D341Med (cell line): ENCODE data around the gene ANO9.
"Not testable (repeated sequence)": the region's sequence is repeated elsewhere in the genome, so short reads cannot be mapped to it uniquely, and the experiment has no call there.

ENCODE experiments used
- DNase-seq: peaks from one replicate; pipeline ENCODE4 v3.0.0; 2012; ENCODE audit warnings: low spot score

ANO9 gene

DNA sequence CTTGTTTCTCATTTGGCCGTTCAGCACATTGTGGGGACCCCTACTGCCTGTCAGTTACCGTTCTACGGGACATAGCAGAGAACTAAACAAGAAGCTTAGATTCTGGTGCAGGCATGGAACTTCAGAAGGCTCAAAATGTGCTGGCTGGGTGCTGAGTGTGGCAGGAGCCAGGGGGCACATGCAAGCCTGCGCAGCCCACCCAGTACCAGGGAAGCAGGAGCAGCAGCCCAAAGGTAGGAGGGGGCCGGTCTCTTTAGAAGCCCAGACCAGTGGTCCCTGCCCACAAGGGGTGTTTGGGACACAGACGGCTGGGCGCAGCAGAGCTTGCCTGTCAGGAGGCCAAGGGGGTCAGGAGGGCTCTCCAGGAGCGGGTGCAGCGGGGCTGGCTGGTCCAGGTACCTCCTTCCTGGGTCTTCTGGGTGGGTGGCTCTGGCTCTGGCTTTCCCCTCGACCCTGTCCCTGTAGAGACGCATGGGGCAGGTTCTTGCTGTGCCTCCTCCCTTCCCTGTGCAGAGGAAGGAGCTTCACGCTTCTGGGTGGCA, 10.5 kb upstream of the ANO9 start:
- no peak for DNase-seq

DNA sequence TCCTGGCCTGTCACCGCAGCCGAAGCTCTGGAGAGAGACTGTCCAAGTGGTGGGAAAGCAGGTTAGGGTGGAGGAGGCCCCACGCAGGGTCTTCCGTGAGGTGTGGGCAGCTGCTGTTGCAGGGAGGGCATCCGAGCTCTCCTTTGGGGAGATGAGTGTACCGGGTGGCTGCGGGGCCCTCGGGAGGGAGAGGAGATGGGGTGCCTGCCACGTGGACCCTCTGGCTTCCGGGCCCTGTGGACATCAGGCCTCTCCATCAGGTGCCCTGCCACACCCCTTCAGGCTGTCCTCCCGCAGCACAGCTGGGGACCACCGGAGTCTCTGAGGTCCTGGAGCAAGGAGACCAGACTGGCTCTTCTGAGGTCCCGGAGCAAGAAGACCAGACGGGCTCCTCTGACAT, 9.9 kb upstream of the ANO9 start:
- no peak for DNase-seq

DNA sequence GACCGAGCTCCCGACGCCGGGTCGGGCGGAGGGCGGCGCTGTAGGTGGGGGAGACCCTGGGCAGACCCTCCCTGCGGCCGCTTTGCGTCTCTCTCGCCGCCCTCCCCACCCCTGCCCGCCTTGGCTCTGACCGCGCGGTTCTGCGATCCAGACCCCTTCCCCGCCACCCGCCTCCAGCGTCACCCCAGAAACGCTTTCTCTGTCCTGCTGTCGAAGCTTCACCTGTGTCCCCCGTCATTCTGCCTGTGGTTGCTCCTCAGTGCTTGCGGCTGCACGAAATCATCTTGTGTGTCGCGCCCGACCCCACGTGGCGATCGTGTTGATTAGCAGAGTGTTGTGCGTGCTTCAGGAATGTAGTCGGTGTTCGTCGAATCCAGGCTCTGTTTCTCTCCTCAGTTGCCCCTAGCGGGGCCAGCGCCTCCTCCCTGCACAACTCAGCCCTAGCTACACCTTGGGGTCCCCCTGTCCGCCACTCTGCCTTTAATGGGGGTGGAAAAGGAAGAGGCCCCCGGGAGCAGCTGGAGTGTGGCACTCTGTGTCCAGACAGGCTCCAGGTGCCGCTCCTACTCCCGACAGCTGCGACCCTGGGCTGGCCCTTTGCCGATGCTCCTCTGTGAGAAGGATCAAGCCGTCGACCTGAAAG, 9.1 kb upstream of the ANO9 start:
- DNase-seq, result peak; percentile 78

DNA sequence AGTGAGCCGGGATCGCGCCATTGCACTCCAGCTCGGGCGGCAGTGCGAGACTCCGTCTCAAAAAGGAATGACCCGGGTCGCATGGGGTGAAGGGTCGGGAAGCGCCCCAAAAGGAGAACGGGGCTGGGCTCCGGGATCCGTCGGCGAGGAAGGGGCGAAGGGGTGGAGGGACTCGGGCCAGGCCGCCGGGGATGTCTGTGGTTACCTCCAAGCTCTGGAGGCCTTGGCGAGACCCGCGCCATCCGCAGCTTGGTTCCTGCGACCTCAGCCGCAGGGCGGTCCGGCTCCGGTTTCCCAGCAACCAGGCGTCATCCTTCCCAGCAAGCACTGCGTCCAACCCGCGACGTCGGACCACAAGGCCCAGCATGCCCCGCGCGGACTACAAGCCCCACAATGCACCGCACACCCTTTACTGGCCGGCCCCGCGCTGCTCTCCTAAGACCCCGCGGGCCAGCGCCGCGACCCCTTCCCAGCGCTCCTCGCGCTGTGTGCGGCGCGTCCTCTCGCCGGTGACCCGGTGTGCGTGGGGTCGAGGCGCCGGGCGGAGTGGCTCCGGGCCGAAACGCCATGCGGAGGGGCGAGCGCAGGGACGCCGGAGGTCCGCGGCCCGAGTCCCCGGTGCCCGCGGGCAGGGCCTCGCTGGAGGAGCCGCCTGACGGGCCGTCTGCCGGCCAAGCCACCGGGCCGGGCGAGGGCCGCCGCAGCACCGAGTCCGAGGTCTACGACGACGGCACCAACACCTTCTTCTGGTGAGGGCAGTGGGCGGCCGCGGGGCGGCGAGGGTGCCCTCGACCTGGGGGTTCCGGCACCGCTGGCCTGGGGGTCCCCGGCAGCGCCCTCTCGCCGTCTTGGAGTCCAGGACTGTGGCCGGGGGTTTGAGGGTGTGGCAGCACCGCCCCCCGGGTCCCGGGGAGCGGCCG, 8.3 kb upstream of the ANO9 start, which contains the start of gene PTDSS2:
PTDSS2 (plus strand) TSS at position 391 of the 920 bp plus-strand sequence; CDS start at position 568, 177 bp downstream.
- peak; percentile 94 for DNase-seq

DNA sequence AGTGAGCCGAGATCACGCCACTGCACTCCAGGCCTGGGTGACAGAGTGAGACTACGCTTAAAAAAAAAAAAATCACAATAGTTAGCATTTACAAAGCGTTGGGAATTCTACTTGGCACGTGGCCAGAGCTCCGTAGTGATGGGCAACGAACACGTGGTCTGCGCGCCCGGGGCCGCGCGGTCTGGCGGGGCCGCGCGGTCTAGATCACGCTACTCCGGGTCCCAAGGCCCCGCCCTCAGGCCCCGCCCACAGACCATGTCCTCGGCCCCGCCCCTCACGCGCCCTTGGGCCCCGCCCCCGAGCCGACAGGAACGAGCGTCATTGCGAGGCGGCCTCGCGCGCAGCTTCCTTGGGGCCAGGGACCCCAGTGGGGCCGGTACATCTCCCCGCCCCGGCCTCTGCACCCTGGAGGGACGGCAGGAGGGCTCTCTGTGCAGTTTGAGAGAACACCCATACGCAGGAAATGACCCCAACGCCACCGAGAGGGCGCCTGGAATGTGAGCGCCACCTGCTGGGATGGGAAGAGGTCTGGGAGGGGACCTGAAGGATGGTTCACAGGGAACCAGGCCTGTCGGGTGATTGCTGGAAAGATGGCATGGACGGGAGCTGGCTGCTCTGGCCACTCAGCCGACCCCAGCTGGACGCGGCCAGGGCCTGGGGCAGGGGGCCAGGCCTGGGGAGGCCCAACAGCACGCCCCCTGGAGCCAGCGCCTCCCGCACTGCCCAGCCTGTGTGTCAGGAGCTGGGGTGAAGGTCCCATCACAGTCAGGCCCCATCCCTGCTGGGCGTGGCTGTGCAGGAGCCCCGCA, 6.3 kb upstream of the ANO9 start:
- DNase-seq, result peak; percentile 97

DNA sequence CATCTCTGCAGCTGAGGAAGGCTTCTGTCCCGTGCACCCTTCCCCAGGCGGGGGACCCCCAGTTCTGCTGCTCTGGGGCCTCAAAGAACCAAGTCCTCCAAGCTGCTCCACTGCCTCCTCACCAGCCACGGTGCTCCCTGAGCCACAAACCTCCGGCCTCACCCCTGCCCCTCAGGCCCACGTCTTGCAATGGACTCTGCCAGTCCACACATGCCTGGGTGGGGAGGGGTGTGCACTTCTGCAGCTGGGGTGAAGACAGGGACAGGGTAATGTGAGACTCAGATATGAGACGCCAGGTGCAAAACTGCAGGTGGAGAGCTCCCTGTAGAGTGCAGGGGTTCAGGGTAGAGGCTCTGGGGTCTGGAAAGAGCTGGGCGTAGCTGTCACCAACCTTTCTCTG, 5.1 kb upstream of the ANO9 start:
- no peak for DNase-seq

DNA sequence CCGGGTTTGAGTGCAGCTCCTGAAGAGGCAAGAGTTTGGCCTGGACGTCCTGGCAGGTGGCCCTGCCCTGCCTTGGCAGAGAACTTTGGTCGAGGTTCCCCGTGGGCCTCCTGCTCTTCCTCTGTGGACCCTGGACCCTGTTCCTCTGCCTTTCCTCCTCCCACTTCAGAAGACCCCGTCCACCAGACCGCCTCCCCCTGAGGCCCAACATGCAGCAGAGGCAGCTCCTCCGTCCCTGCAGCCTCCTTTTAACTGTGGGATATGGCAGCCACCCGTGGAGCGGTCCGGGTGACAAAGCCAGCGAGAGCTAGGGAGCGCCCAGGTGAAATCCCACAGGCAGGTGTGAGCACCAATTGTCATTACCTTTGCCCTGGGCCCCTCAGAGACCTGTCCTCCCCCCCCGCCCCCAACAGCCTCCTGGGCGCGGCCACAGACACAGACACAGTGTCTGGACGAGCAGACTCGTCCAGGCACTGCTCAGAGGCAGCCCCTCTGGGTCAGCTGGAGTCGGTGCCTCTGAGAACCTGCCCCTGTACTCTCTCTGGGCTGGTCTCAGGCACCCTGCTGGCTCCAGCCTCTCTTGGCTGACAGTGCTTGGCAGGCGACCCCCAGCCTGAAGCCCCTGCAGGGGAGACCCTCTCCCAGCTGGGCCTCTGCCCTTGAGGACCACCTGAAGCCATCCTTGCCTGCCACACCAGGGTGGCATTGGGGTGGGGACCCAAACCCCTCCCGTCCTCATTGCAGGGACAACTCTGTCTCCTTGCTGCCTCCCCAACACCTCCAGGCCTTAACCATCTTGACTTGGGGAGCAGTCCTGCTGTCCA, 4.2 kb upstream of the ANO9 start:
- no peak for DNase-seq

DNA sequence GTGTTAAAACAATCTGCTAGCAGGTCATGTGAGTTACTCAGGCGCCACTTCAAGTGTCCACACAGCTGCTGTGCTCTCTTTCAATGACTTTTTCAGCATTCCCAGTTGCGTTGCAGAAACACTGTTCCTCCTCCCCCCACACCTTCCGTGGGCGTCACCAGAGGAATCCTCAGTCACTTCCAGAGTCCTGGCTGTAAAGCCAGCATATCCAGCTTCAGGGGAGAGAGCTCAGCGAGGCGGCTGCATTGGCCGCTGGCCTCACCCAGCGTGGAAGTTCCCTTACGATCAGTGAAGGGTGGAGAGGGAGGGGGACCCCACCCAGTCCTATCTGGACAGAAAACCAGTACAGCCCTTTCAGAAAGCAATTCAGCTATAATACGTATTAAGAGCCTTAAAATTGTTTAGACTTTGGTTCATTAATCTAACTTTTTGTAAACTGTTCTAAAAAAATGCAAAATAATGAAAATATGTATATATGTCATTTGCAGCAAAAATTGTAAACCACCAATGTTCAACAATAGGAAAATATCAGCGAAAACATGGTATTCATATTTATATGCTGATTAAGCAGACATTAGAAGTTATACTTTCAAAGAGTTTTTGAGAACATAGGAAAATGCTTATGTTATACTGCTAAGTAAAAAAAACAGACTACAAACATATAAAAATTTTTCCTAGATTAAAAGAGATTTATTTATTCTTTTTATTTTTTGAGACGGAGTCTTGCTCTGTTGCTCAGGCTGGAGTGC, 2.8 kb upstream of the ANO9 start:
- no peak for DNase-seq

DNA sequence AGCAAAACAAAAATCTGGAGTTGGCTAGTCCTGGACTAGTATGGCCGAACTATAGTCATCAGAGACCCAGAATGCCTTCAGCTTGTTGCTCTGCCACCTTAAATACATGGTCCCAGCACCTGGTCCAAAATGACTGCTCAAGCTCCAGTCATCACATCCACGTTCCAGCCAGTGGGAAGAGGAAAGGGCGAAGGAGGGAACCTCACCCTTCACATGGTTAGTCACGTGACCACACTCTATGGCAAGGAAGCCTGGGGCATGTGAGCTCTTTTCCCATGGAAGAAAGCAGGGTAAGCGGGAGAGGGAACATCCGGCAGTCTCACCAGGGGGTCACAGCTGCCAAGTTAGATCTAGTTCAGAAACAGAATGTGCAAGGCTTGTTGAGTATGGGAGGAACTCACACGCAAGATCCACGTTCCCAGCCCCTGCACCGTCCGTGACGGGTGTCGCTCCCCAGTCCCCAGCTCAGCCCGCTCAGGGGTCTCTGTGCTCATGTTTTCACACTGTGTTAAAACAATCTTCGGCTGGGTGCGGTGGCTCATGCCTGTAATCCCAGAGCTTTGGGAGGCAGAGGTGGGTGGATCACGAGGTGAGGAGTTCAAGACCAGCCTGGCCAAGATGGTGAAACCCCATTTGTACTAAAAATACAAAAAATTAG, 1.9 kb upstream of the ANO9 start:
- no peak for DNase-seq

DNA sequence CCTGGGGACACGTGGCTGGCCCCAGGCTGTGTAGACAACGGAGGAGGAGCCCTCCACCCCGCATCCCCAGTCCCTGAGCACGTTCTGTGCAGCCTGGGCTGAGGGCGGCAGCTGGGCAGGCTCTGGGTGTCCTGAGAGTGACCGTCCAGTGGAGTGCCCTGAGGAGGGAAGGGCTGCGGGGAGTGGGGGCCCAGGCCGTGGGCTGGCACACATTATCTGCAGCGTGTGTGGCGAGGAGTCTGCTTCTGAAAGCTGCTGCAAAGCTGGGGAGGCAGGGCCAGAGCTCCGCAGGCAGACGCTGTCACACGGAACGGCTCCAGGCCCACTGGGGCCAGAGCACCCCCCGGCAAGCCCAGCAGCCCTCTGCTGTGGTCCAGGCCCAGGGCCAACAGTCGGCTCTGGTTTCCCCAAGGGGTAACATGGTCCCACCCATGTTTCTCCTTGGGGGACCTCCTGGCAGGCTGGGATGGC, 835 bp upstream of the ANO9 start:
- no peak for DNase-seq

DNA sequence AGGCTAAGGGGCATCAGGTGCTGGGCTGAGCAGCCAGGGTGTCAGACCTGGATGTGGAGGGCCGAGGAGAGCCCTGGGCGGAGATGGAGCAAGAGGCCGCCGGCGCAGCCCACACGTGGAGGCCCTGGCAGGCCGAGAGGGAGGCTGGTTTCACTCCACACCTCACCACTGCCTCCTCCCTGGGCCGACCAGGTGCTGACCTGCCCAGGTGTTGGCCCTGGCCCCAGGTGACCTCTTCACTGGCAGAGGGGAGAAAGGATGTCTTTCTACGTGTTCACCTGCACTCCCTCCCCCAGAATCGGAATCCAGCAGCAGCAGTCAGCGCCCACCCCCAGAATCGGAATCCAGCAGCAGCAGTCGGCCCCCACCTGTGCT, 781 bp downstream of the ANO9 start:
- DNase-seq, result no peak

DNA sequence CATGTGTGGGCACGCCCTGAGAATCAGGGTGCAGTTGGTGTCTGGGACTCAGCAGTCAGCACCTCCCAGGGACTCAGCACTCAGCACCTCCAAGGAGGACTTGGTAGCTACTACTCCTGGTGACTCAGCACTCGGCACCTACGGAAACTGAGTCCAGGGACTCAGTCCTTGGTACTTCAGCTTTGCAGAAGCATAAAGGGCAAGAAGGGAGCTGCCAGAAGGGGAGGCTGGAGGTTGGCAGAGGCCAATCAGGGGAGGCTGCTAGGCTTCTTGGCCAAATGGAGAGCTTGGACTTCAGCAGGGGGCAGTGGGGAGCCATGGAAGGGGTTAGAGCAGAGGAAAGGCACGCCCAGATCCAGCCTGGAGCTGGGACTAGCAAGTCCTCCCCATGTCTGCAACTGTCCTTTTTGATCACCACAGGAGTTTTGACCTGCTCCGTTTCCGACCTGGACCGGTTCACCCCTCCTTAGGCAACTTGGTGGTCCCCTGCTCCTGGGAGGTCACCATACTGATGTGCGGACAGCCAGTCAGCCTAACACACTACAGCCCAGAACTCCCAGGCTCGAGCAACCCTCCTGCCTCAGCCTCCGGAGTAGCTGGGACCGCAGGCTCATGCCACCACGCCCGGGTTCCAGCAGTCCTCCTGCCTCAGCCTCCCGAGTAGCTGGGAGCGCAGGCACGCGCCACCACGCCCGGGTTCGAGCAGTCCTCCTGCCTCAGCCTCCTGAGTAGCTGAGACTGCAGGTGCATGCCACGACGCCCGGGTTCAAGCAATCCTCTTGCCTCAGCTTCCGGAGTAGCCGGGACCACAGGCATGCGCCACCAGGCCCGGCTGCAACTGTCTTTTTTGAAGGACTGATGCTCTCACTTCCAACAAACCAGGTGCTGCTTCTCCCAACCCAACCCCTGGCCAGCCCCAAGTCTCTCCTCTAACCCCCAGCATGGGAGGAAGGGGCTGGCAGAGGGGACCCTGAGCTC, 1.5 kb downstream of the ANO9 start:
- no peak for DNase-seq

DNA sequence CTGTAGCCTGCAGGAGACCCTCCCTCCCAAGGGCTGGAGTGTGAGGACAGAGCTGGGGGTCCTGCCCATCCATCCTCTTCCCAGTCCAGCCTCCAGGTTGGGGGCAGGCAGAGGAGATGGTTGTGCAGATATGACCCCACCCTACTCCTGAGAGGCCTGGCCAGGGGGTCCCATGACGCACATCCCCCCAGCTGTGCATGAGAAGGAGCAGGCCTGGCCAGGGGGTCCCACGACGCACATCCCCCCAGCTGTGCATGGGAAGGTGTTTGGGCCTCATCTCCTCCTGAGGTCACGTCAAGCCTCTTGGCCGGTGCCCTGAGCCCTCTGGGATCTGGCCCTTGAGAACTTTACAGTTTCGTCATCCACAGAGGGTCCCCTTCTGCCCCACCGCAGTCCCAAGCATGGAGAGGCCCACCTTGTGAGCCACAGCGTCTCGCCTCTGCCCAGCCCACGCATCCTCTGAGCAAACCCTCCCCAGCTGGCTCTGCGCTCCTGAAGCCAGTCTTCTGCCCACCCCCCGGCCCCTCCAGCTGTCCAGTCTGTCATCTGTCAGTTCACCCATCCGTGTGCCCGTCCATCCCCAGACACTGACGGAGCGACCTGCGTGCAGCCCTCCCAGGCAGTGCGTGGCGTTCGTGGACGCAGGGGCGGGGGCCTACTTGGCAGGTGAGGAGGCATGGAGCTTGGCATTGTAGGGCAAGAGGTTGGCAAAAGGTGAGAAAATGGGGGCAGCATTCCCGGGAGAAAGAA, 2.3 kb downstream of the ANO9 start:
- no peak for DNase-seq

DNA sequence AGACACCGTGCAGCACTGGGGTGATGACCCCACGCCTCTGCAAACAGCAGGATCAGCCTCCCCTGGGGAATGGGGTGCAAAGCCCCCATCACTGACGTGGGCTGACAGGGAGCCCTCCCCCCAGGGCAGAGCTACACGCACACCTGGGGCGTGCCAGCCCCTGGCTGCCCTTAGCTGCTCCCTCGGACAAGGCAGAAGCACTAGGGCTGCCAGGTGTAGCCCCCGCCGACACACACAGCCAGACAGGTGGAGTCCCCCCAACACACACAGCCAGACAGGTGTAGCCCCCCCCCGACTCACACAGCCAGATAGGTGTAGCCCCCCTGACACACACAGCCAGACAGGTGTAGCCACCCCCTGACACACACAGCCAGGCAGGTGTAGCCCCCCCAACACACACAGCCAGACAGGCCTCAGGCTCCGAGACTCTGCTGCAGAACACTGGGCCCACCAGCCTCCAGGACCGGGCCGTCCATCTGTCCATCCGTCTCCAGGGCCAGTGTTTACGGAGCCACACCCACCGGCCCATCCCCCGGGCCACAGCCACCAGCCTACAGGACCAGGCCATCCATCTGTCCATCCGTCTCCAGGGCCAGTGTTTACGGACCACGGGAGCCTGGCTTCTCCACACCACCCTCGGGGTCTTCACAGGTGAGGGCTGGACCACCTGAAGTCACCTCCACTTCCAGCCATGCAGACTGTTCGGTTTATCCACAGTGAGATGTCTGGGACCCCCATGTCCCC, 3.5 kb downstream of the ANO9 start:
- no peak for DNase-seq

DNA sequence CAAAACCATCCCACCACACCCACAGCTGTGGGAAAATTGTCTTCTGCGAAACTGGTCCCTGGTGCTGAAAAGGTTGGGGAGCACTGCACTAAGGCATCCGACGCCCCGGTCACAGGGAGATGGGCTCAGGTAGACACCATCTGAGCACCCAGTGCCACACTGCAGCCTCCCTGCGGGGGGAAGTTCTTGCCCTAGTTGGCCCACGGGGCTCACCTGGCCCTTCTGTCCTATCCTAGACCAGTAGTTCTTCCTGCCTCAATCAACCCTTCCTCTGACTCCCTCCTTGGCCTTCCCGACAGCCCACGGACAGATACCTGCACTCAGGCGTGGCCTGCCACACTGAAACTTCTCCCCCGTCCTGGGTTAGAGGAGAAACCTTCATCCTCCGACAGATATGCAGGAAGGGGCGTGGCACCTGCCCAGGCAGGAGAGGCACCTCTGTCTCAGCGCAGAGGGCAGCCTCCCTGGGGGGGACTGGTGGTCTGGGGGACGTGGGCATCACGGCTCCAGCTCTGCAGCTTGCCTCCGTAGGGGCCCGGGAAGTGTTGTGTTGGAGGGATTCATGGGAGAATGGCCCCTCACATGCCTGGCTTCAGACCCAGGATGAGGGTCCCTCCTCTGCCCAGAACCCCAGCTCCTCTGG, 4.5 kb downstream of the ANO9 start:
- DNase-seq, result no peak

DNA sequence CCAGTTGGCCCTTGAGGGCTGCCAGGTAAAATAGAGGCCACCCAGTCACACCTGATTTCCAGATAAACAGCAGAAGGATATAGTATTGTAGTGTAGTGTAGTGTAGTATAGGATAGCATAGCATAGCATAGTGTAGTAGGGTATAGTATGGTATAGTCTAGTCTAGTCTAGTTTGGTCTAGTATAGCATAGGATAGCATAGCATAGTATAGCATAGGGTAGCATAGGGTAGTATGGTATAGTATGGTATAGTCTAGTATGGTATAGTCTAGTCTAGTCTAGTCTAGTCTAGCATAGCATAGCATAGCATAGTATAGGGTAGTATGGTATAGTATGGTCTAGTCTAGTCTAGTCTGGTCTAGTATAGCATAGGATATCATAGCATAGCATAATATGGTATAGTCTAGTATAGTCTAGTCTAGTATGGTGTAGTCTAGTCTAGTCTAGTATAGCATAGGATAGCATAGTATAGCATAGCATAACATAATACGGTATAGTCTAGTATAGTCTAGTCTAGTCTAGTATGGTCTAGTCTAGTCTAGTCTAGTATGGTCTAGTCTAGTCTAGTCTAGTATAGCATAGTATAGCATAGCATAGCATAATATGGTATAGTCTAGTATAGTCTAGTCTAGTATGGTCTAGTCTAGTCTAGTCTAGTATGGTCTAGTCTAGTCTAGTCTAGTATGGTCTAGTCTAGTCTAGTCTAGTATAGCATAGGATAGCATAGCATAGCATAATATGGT, 6.6 kb downstream of the ANO9 start:
- DNase-seq, result not testable (repeated sequence)
